Heart left ventricle (tissue), 16 donors: ENCODE data around the gene FANCE. TPM values are rescaled to one million over a fixed set of nuclear protein-coding genes. Genes with fewer than 3 reads are reported as not detected.

ENCODE experiments used
- ATAC-seq, 4 donors: fragments of 200-7000 bp; cut with Tn5 transposase; one replicate each; pipeline ENCODE4 v1.9.1; 2020 to 2022; ENCODE audit warnings: moderate library complexity in 4 of 4, mild to moderate bottlenecking in 3 of 4, moderate number of reproducible peaks in 1 of 4
- DNase-seq, 5 donors: peaks; one replicate each; pipeline ENCODE4 v3.0.0-alpha.2; 2020
- H3K27ac ChIP-seq, 12 donors: fragments of 200-600 bp; sonication (generic) in 4 of 12; one replicate each; pipeline versions ENCODE4 v1.5.0 to v1.8.0; 2016 to 2022; ENCODE audit warnings: mild to moderate bottlenecking in 2 of 12
- H3K27me3 ChIP-seq, 9 donors: fragments of 200-600 bp; sonication (generic) in 2 of 9; one replicate each; pipeline versions ENCODE4 v1.5.1 to v1.8.0; 2016 to 2022; ENCODE audit warnings: mild to moderate bottlenecking in 3 of 9
- H3K36me3 ChIP-seq, 9 donors: fragments of 200-600 bp; sonication (generic) in 2 of 9; one replicate each; pipeline versions ENCODE4 v1.5.0 to v1.8.0; 2018 to 2022; ENCODE audit warnings: mild to moderate bottlenecking in 2 of 9
- H3K4me1 ChIP-seq, 12 donors: fragments of 200-600 bp; sonication (generic) in 4 of 12; one replicate each; pipeline versions ENCODE4 v1.5.0 to v1.8.0; 2016 to 2022; ENCODE audit warnings: mild to moderate bottlenecking in 3 of 12
- H3K4me3 ChIP-seq, 12 donors: fragments of 200-600 bp; sonication (generic) in 4 of 12; one replicate each; pipeline versions ENCODE4 v1.5.0 to v1.8.0; 2017 to 2022; ENCODE audit warnings: mild to moderate bottlenecking in 9 of 12, moderate library complexity in 4 of 12
- H3K9me3 ChIP-seq, 12 donors: fragments of 200-600 bp; sonication (generic) in 4 of 12; one replicate each; pipeline versions ENCODE4 v1.5.0 to v1.8.0; 2016 to 2022; ENCODE audit warnings: mild to moderate bottlenecking in 1 of 12
- POLR2A ChIP-seq, 2 donors: fragments of 450-650 bp; IDR thresholded peaks; one replicate each; pipeline ENCODE4 v1.6.1; 2017; ENCODE audit warnings: antibody characterized with exemption in 2 of 2, mild to moderate bottlenecking in 2 of 2, moderate library complexity in 2 of 2
- WGBS, 4 donors: extraction: QIAGEN DNeasy Blood & Tissue Kit in 2 of 4; methylation state at CpG; one replicate each; pipeline versions ENCODE4 v1.1.5 to v1.1.7; 2013 to 2018; 5-methylcytosine and 5-hydroxymethylcytosine counted together
- intact Hi-C, 10 donors: fragments of 100-400 bp; cut with DNase I; formaldehyde crosslinking; loops; one replicate each; pipeline versions ENCODE4 v1.11.1 to v1.14.2; 2022
- polyA plus RNA-seq, 2 donors: library from polyadenylated mRNA; stranded (reverse); fragments of 200-250 nt; gene quantifications; one replicate each; pipeline ENCODE4 v1.2.3, GENCODE V29; 2013
- total RNA-seq, 9 donors: library from RNA; depleted of rRNA in 2 of 9; stranded (reverse); fragments of >200 nt in 2 of 9; fragmentation: NEBNext Ultra II Directional in 3 of 9; extraction: Animal tissue kit (Norgen Biotek cat#: 25700) in 3 of 9; gene quantifications; one replicate each; pipeline versions ENCODE4 v1.1.0 to v1.2.4, GENCODE V29; 2016 to 2023
- TF ChIP-seq, protein P1 (sequence below), 12 donors: fragments of 200-600 bp; sonication (generic) in 4 of 12; IDR thresholded peaks; one replicate each; pipeline versions ENCODE4 v1.5.0 to v1.8.0; 2018 to 2022; ENCODE audit warnings: antibody characterized with exemption in 12 of 12, mild to moderate bottlenecking in 5 of 12
- donor health status: ischemic (EF 13 %, LVEDD 7.1; RV severe dilation, severe dysfunction).
- donor health status: healthy with polysubstance abuse.
- donor health status: DM: no; HTN: yes; CAD: no.
- donor health status: DM: no; HTN: no; CAD: no.
- donor health status: ischemic (EF 25% LVEDD 6.9; RV normal size, moderate dysfunction).
- donor health status: ischemic (EF 25% LVEDD 5.7; RV mildly dilated, moderate dysfunction).
- donor health status: healthy.
- donor health status: DM: yes; HTN: yes; CAD: no.
- donor health status: ischemic (EF 35%, LVEDD 5.7; RV mildly dilated, moderate dysfunction).
- donor health status: nonischemic (EF 11% LVEDD 7.7; RV severe dilation, severe dysfunction).
- donor health status: DM: yes; HTN: yes; CAD: no.
- donor health status: PGD.
- donor health status: ischemic (EF 29% LVEDD 5.4; RV normal size, mild dysfunction).
- donor health status: nonischemic (EF 23%, LVEDD 6.1; RV moderate dilation, normal function).

The FANCE gene
- total and polyA plus RNA-seq, 11 donors = 1.3 to 4.6 (median 3.6) TPM

GRCh38 chr6:35406711-35407485 is 45.2 kb upstream of the FANCE start:
- peaks cover 0 to 22% (median 9%) of the 10 kb centered on the region in 9 donors for H3K36me3 ChIP-seq
- H3K27me3 ChIP-seq = no peaks in the 10 kb centered on the region
- H3K27ac ChIP-seq = no peak overlapping the region
- TF ChIP-seq POLR2A (IDR thresholded peaks at IDR 0.05) = no peak
- TF ChIP-seq, protein P1, sequence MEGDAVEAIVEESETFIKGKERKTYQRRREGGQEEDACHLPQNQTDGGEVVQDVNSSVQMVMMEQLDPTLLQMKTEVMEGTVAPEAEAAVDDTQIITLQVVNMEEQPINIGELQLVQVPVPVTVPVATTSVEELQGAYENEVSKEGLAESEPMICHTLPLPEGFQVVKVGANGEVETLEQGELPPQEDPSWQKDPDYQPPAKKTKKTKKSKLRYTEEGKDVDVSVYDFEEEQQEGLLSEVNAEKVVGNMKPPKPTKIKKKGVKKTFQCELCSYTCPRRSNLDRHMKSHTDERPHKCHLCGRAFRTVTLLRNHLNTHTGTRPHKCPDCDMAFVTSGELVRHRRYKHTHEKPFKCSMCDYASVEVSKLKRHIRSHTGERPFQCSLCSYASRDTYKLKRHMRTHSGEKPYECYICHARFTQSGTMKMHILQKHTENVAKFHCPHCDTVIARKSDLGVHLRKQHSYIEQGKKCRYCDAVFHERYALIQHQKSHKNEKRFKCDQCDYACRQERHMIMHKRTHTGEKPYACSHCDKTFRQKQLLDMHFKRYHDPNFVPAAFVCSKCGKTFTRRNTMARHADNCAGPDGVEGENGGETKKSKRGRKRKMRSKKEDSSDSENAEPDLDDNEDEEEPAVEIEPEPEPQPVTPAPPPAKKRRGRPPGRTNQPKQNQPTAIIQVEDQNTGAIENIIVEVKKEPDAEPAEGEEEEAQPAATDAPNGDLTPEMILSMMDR (IDR thresholded peaks at IDR 0.05) = no peak
- ATAC-seq (peak in 1 of 4 donors; percentile 5), DNase-seq (no peak)
- intact Hi-C loops = no loop called here
- peaks cover 0 to 11% (median 2%) of the 10 kb centered on the region in 12 donors for H3K4me1 ChIP-seq
- no peak overlapping the region for H3K4me3 ChIP-seq
- 89 to 94% (median 91%) methylated on average over 20 of the region's 20 CpGs for WGBS, 4 donors
- no peaks in the 10 kb centered on the region for H3K9me3 ChIP-seq

DNA sequence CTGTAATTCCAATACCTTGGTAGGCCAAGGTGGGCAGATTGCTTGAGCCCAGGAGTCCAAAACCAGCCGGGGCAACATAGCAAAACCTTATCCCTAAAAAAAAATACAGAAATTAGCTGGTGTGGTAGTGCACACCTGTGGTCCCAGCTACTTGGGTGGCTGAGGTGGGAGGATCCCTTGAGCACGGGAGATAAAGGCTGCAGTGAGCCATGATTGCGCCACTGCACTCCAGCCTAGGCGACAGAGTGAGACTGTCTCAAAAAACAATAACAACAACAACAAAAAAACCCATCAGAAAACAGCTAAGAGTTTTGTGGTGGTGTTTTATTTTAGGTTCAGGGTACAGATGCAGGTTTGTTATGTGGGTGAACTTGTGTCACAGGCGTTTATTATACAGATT is 42.9 kb upstream of the FANCE start:
- intact Hi-C loops = no loop called here

DNA sequence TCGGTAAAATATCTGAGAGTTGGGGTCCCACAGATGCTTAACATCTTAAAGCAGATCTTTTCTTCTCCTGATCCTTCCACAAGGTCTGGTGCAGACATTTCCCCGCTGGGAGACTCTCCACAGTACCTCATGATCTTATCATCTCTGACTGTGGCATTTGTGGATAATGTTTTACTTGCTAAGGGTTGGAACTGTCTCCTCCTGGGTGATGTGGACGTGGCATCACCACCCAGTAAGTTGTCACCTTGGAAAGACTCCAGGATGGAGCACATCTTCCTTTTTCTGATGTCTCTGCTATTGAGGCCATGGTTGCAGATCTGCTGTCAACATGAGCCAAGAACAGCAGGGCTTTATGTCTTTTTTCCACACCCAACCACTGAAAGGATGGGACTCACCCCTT is 42.0 kb upstream of the FANCE start:
- H3K27me3 ChIP-seq = no peaks in the 10 kb centered on the region
- no peak overlapping the region for H3K27ac ChIP-seq
- ATAC-seq = no peak
- no peaks in the 10 kb centered on the region for H3K9me3 ChIP-seq
- H3K36me3 ChIP-seq = peaks cover 0 to 46% (median 25%) of the 10 kb centered on the region in 9 donors
- no peak overlapping the region for H3K4me3 ChIP-seq
- TF ChIP-seq POLR2A (IDR thresholded peaks at IDR 0.05) = no peak
- TF ChIP-seq, protein P1 (IDR thresholded peaks at IDR 0.05) = no peak
- H3K4me1 ChIP-seq = peaks cover 0 to 12% (median 4%) of the 10 kb centered on the region in 12 donors
- no peak for DNase-seq
- WGBS, 4 donors = 62 to 85% (median 65%) methylated on average over 3 of the region's 3 CpGs
- intact Hi-C loops = loop anchor here in 3 of 10 donors (5.0 to 10.0 kb wide), 3 partner anchors 38 to 68 kb away; partner anchors contain the start of gene PPARD (in 2 of the 3)

More for the DNA sequence above, 42.9 kb upstream of the FANCE start:
- WGBS, 4 donors = 88 to 95% (median 92%) methylated on average over 5 of the region's 5 CpGs
- ATAC-seq (no peak), DNase-seq (no peak)
- H3K4me1 ChIP-seq = peaks cover 0 to 5% (median 0%) of the 10 kb centered on the region in 12 donors
- no peaks in the 10 kb centered on the region for H3K9me3 ChIP-seq
- H3K27me3 ChIP-seq = no peaks in the 10 kb centered on the region
- TF ChIP-seq, protein P1 (IDR thresholded peaks at IDR 0.05) = no peak
- no peak for TF ChIP-seq POLR2A (IDR thresholded peaks at IDR 0.05)
- H3K27ac ChIP-seq = no peak overlapping the region
- H3K4me3 ChIP-seq = no peak overlapping the region
- H3K36me3 ChIP-seq = peaks cover 0 to 45% (median 25%) of the 10 kb centered on the region in 9 donors

DNA sequence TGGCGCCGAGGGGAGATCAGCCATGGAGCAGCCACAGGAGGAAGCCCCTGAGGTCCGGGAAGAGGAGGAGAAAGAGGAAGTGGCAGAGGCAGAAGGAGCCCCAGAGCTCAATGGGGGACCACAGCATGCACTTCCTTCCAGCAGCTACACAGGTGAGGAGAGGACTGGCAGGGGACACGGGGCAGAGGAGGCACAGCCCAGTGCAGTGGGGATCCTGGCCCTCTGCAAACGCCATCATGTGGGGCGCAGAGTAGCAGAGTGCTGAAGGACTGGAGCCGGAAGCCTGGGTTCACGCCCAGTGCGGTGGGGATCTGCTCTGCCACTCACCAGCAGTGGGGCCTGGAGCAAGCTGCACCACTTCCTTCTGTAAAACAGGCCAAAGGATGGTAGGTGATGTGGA is 41.1 kb upstream of the FANCE start:
- H3K9me3 ChIP-seq = no peaks in the 10 kb centered on the region
- no peak for ATAC-seq

More for the DNA sequence above, 41.1 kb upstream of the FANCE start:
- Histone ChIP-seq H3K27me3 (no peaks in the 10 kb centered on the region), H3K4me1 (peaks cover 0 to 12% (median 4%) of the 10 kb centered on the region in 12 donors), H3K27ac (no peak overlapping the region), H3K4me3 (no peak overlapping the region), H3K36me3 (peaks cover 0 to 52% (median 25%) of the 10 kb centered on the region in 9 donors)
- intact Hi-C loops = loop anchor here in 3 of 10 donors (5.0 to 10.0 kb wide), 3 partner anchors 39 to 69 kb away; partner anchors contain the start of gene PPARD (in 2 of the 3)
- TF ChIP-seq POLR2A (IDR thresholded peaks at IDR 0.05) = no peak
- TF ChIP-seq, protein P1 (IDR thresholded peaks at IDR 0.05) = no peak
- 80 to 88% (median 84%) methylated on average over 9 of the region's 9 CpGs for WGBS, 4 donors
- DNase-seq = no peak
